ENCODE data around the gene FLCN. TPM values are rescaled to one million over a fixed set of nuclear protein-coding genes. Genes with fewer than 3 reads are reported as not detected.

Gene FLCN
- total and polyA plus RNA-seq, 8 donors, result 14.1 to 42.1 (median 18.0) TPM

GRCh38 chr17:17175340-17175739 is 61.6 kb downstream of the FLCN start:
- ATAC-seq (no peak), FAIRE-seq (no peak), DNase-seq (no peak)
- Histone ChIP-seq H3K4me3 (no peak overlapping the region), H3K27ac (no peak overlapping the region), H3K9me3 (no peaks in the 10 kb centered on the region), H3K27me3 (no peaks in the 10 kb centered on the region), H3K36me3 (peaks cover 7 to 80% (median 53%) of the 10 kb centered on the region in 3 donors), H3K4me1 (no peaks in the 10 kb centered on the region)
- TF ChIP-seq CTCF (IDR thresholded peaks at IDR 0.05), result no peak
- intact Hi-C loops (cut with DNase I), result no loop called here
- 94 to 96% methylated on average over 8 of the region's 8 CpGs for WGBS, 2 donors

GRCh38 chr17:17173921-17174320 is 63.0 kb downstream of the FLCN start:
- FAIRE-seq, result no peak
- TF ChIP-seq CTCF (IDR thresholded peaks at IDR 0.05), result no peak
- no peaks in the 10 kb centered on the region for H3K4me1 ChIP-seq
- ATAC-seq, result peak in 2 of 4 donors; percentile 30 to 68
- peaks cover 7 to 66% (median 47%) of the 10 kb centered on the region in 3 donors for H3K36me3 ChIP-seq
- 47 to 77% methylated on average over 14 of the region's 14 CpGs for WGBS, 2 donors
- DNase-seq, result no peak
- no peaks in the 10 kb centered on the region for H3K27me3 ChIP-seq
- H3K9me3 ChIP-seq, result no peaks in the 10 kb centered on the region
- H3K27ac ChIP-seq, result no peak overlapping the region
- H3K4me3 ChIP-seq, result no peak overlapping the region
- intact Hi-C loops (cut with DNase I), result no loop called here

GRCh38 chr17:17172990-17173389 is 64.0 kb downstream of the FLCN start:
- Histone ChIP-seq H3K27me3 (no peaks in the 10 kb centered on the region), H3K4me1 (no peaks in the 10 kb centered on the region), H3K4me3 (no peak overlapping the region), H3K27ac (no peak overlapping the region), H3K9me3 (no peaks in the 10 kb centered on the region), H3K36me3 (peaks cover 7 to 57% (median 47%) of the 10 kb centered on the region in 3 donors)
- TF ChIP-seq CTCF (IDR thresholded peaks at IDR 0.05), result no peak
- FAIRE-seq (no peak), DNase-seq (no peak), ATAC-seq (no peak)
- 87 to 95% methylated on average over 9 of the region's 9 CpGs for WGBS, 2 donors
- intact Hi-C loops (cut with DNase I), result no loop called here

GRCh38 chr17:17172001-17172939 is 64.7 kb downstream of the FLCN start:
- intact Hi-C loops (cut with DNase I), result no loop called here
- no peaks in the 10 kb centered on the region for H3K27me3 ChIP-seq
- H3K27ac ChIP-seq, result no peak overlapping the region
- DNase-seq, result no peak
- no peak overlapping the region for H3K4me3 ChIP-seq
- TF ChIP-seq CTCF (IDR thresholded peaks at IDR 0.05), result no peak
- no peaks in the 10 kb centered on the region for H3K9me3 ChIP-seq
- H3K4me1 ChIP-seq, result no peaks in the 10 kb centered on the region
- 86 to 90% methylated on average over 26 of the region's 26 CpGs for WGBS, 2 donors
- H3K36me3 ChIP-seq, result peaks cover 7 to 55% (median 47%) of the 10 kb centered on the region in 3 donors
- ATAC-seq, result no peak
- FAIRE-seq, result no peak

GRCh38 chr17:17171186-17171585 is 65.8 kb downstream of the FLCN start:
- H3K27me3 ChIP-seq, result no peaks in the 10 kb centered on the region
- intact Hi-C loops (cut with DNase I), result no loop called here
- no peaks in the 10 kb centered on the region for H3K9me3 ChIP-seq
- no peak overlapping the region for H3K27ac ChIP-seq
- DNase-seq (no peak), ATAC-seq (no peak), FAIRE-seq (no peak)
- H3K4me3 ChIP-seq, result no peak overlapping the region
- WGBS, 2 donors, result 85 to 90% methylated on average over 7 of the region's 7 CpGs
- H3K36me3 ChIP-seq, result peaks cover 7 to 55% (median 41%) of the 10 kb centered on the region in 3 donors
- H3K4me1 ChIP-seq, result no peaks in the 10 kb centered on the region
- TF ChIP-seq CTCF (IDR thresholded peaks at IDR 0.05), result no peak
